HEK293 (cell line): ENCODE data around the gene WHRN.

ENCODE experiments used
- FEZF1 ChIP-seq: fragments of 450-650 bp; formaldehyde crosslinking; IDR thresholded peaks from 2 replicates; pipeline ENCODE4 v1.5.1; 2016; ENCODE audit warnings: missing biosample characterization, missing genetic modification characterization
- GLI2 ChIP-seq: fragments of 450-650 bp; formaldehyde crosslinking; IDR thresholded peaks from 2 replicates; pipeline ENCODE4; 2017; ENCODE audit warnings: missing biosample characterization, missing genetic modification characterization, low read depth, borderline replicate concordance
- INSM2 ChIP-seq: fragments of 450-650 bp; formaldehyde crosslinking; IDR thresholded peaks from 2 replicates; pipeline ENCODE4 v1.5.1; 2016; ENCODE audit warnings: missing biosample characterization, missing genetic modification characterization
- KLF9 ChIP-seq: fragments of 450-650 bp; formaldehyde crosslinking; IDR thresholded peaks from 2 replicates; pipeline ENCODE4 v1.5.1; 2016; ENCODE audit warnings: missing biosample characterization, missing genetic modification characterization, low read depth
- PBX3 ChIP-seq: sonication (generic); formaldehyde crosslinking; IDR thresholded peaks from 2 replicates; pipeline ENCODE4 v1.8.1; 2022; ENCODE audit warnings: mild to moderate bottlenecking, moderate library complexity, missing genetic modification reagents
- PRDM10 ChIP-seq: fragments of 450-650 bp; formaldehyde crosslinking; IDR thresholded peaks from 2 replicates; pipeline ENCODE4 v1.5.1; 2016; ENCODE audit warnings: missing biosample characterization, missing genetic modification characterization
- REPIN1 ChIP-seq: fragments of 450-650 bp; formaldehyde crosslinking; IDR thresholded peaks from 2 replicates; pipeline ENCODE4 v1.5.1; 2017; ENCODE audit warnings: missing biosample characterization, missing genetic modification characterization, low read depth
- SP3 ChIP-seq: fragments of 450-650 bp; formaldehyde crosslinking; IDR thresholded peaks from 2 replicates; pipeline ENCODE4 v1.5.1; 2016; ENCODE audit warnings: missing biosample characterization, missing genetic modification characterization
- YY1 ChIP-seq: fragments of 450-650 bp; formaldehyde crosslinking; IDR thresholded peaks from 2 replicates; pipeline ENCODE4 v1.5.1; 2018; ENCODE audit warnings: missing biosample characterization, missing genetic modification characterization
- ZBTB21 ChIP-seq: fragments of 450-650 bp; formaldehyde crosslinking; IDR thresholded peaks from 2 replicates; pipeline ENCODE4 v1.5.1; 2017; ENCODE audit warnings: missing biosample characterization, missing genetic modification characterization
- ZBTB48 ChIP-seq: fragments of 450-650 bp; formaldehyde crosslinking; IDR thresholded peaks from 2 replicates; pipeline ENCODE4 v1.5.1; 2016; ENCODE audit warnings: missing biosample characterization, missing genetic modification characterization
- ZFP3 ChIP-seq: fragments of 450-650 bp; formaldehyde crosslinking; IDR thresholded peaks from 2 replicates; pipeline ENCODE4 v1.5.1; 2016; ENCODE audit warnings: low read depth, missing biosample characterization, missing genetic modification characterization
- ZIC2 ChIP-seq: fragments of 450-650 bp; formaldehyde crosslinking; IDR thresholded peaks from 2 replicates; pipeline ENCODE4 v1.5.1; 2016; ENCODE audit warnings: missing biosample characterization, missing genetic modification characterization
- ZNF169 ChIP-seq: fragments of 450-650 bp; formaldehyde crosslinking; IDR thresholded peaks from 2 replicates; pipeline ENCODE4 v1.5.1; 2016; ENCODE audit warnings: missing biosample characterization, missing genetic modification characterization
- ZNF184 ChIP-seq: fragments of 450-650 bp; IDR thresholded peaks from 2 replicates; pipeline ENCODE4 v1.5.1; 2018; ENCODE audit warnings: missing biosample characterization, mild to moderate bottlenecking, missing genetic modification characterization
- ZNF214 ChIP-seq: fragments of 450-650 bp; formaldehyde crosslinking; IDR thresholded peaks from 2 replicates; pipeline ENCODE4 v1.5.1; 2017; ENCODE audit warnings: missing biosample characterization, mild to moderate bottlenecking, missing genetic modification characterization, borderline replicate concordance
- ZNF292 ChIP-seq: fragments of 450-650 bp; formaldehyde crosslinking; IDR thresholded peaks from 2 replicates; pipeline ENCODE4 v1.5.1; 2016; ENCODE audit warnings: low read depth, missing biosample characterization, missing genetic modification characterization, borderline replicate concordance
- ZNF341 ChIP-seq: fragments of 450-650 bp; formaldehyde crosslinking; IDR thresholded peaks from 2 replicates; pipeline ENCODE4; 2016; ENCODE audit warnings: low read depth, missing biosample characterization, missing genetic modification characterization
- ZNF391 ChIP-seq: fragments of 450-650 bp; formaldehyde crosslinking; IDR thresholded peaks from 2 replicates; pipeline ENCODE4 v1.5.1; 2016; ENCODE audit warnings: low read depth, missing biosample characterization, missing genetic modification characterization, borderline replicate concordance
- ZNF624 ChIP-seq: fragments of 450-650 bp; formaldehyde crosslinking; IDR thresholded peaks from 2 replicates; pipeline ENCODE4 v1.5.1; 2017; ENCODE audit warnings: missing biosample characterization, missing genetic modification characterization
- ZNF777 ChIP-seq: fragments of 450-650 bp; formaldehyde crosslinking; IDR thresholded peaks from 2 replicates; pipeline ENCODE4 v1.5.1; 2017; ENCODE audit warnings: missing biosample characterization, missing genetic modification characterization, borderline replicate concordance
- ZSCAN16 ChIP-seq: fragments of 450-650 bp; formaldehyde crosslinking; IDR thresholded peaks from 2 replicates; pipeline ENCODE4 v1.5.1; 2016; ENCODE audit warnings: missing biosample characterization, missing genetic modification characterization
- TF ChIP-seq, protein P1 (sequence below): fragments of 450-650 bp; formaldehyde crosslinking; IDR thresholded peaks from 2 replicates; pipeline ENCODE4 v1.5.1; 2016; ENCODE audit warnings: missing biosample characterization, missing genetic modification characterization
- TF ChIP-seq, protein P2 (sequence below): fragments of 450-650 bp; formaldehyde crosslinking; IDR thresholded peaks from 2 replicates; pipeline ENCODE4 v1.5.1; 2016; ENCODE audit warnings: missing biosample characterization, missing genetic modification characterization
- TF ChIP-seq, protein P3 (sequence below): fragments of 450-650 bp; formaldehyde crosslinking; IDR thresholded peaks from 2 replicates; pipeline ENCODE4 v1.5.1; 2016; ENCODE audit warnings: missing biosample characterization, missing genetic modification characterization, low read depth

The WHRN gene

GRCh38 chr9:114397848-114398605 lies 107.2 kb downstream of the WHRN start (continued):
- TF ChIP-seq ZBTB48 (tag by site-specific recombination): no peak
- TF ChIP-seq ZNF391: no peak
- peak; percentile 79 for TF ChIP-seq SP3 (tag by site-specific recombination)
- TF ChIP-seq ZFP3: no peak
- no peak for TF ChIP-seq FEZF1
- TF ChIP-seq ZNF777 (tag by site-specific recombination): no peak
- no peak; the same call in 1 of the 2 replicates for TF ChIP-seq KLF9 (tag by site-specific recombination)
- TF ChIP-seq, protein P1, sequence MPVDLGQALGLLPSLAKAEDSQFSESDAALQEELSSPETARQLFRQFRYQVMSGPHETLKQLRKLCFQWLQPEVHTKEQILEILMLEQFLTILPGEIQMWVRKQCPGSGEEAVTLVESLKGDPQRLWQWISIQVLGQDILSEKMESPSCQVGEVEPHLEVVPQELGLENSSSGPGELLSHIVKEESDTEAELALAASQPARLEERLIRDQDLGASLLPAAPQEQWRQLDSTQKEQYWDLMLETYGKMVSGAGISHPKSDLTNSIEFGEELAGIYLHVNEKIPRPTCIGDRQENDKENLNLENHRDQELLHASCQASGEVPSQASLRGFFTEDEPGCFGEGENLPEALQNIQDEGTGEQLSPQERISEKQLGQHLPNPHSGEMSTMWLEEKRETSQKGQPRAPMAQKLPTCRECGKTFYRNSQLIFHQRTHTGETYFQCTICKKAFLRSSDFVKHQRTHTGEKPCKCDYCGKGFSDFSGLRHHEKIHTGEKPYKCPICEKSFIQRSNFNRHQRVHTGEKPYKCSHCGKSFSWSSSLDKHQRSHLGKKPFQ (tag by site-specific recombination): no peak
- TF ChIP-seq ZNF169: no peak
- TF ChIP-seq, protein P2, sequence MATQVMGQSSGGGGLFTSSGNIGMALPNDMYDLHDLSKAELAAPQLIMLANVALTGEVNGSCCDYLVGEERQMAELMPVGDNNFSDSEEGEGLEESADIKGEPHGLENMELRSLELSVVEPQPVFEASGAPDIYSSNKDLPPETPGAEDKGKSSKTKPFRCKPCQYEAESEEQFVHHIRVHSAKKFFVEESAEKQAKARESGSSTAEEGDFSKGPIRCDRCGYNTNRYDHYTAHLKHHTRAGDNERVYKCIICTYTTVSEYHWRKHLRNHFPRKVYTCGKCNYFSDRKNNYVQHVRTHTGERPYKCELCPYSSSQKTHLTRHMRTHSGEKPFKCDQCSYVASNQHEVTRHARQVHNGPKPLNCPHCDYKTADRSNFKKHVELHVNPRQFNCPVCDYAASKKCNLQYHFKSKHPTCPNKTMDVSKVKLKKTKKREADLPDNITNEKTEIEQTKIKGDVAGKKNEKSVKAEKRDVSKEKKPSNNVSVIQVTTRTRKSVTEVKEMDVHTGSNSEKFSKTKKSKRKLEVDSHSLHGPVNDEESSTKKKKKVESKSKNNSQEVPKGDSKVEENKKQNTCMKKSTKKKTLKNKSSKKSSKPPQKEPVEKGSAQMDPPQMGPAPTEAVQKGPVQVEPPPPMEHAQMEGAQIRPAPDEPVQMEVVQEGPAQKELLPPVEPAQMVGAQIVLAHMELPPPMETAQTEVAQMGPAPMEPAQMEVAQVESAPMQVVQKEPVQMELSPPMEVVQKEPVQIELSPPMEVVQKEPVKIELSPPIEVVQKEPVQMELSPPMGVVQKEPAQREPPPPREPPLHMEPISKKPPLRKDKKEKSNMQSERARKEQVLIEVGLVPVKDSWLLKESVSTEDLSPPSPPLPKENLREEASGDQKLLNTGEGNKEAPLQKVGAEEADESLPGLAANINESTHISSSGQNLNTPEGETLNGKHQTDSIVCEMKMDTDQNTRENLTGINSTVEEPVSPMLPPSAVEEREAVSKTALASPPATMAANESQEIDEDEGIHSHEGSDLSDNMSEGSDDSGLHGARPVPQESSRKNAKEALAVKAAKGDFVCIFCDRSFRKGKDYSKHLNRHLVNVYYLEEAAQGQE (tag by site-specific recombination): peak; percentile 80
- TF ChIP-seq ZNF341: no peak
- no peak for TF ChIP-seq GLI2 (tag by site-specific recombination)
- no peak for TF ChIP-seq YY1
- TF ChIP-seq, protein P3, sequence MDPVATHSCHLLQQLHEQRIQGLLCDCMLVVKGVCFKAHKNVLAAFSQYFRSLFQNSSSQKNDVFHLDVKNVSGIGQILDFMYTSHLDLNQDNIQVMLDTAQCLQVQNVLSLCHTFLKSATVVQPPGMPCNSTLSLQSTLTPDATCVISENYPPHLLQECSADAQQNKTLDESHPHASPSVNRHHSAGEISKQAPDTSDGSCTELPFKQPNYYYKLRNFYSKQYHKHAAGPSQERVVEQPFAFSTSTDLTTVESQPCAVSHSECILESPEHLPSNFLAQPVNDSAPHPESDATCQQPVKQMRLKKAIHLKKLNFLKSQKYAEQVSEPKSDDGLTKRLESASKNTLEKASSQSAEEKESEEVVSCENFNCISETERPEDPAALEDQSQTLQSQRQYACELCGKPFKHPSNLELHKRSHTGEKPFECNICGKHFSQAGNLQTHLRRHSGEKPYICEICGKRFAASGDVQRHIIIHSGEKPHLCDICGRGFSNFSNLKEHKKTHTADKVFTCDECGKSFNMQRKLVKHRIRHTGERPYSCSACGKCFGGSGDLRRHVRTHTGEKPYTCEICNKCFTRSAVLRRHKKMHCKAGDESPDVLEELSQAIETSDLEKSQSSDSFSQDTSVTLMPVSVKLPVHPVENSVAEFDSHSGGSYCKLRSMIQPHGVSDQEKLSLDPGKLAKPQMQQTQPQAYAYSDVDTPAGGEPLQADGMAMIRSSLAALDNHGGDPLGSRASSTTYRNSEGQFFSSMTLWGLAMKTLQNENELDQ (tag by site-specific recombination): no peak
- no peak for TF ChIP-seq ZNF184 (tag by site-specific recombination)
- no peak for TF ChIP-seq ZNF214 (tag by site-specific recombination)
- TF ChIP-seq ZSCAN16 (tag by site-specific recombination): no peak
- no peak for TF ChIP-seq ZNF624 (tag by site-specific recombination)
- no peak for TF ChIP-seq ZNF292 (tag by site-specific recombination)
- peak; percentile 61 for TF ChIP-seq ZIC2 (tag by site-specific recombination)
- no peak for TF ChIP-seq INSM2
- TF ChIP-seq ZBTB21 (tag by site-specific recombination): no peak
- no peak for TF ChIP-seq PBX3 (CRISPR knock-in tag)
- no peak for TF ChIP-seq REPIN1 (tag by site-specific recombination)
- TF ChIP-seq PRDM10: no peak
